ENCODE measurements around the gene RNF43.

Gene RNF43

DNA sequence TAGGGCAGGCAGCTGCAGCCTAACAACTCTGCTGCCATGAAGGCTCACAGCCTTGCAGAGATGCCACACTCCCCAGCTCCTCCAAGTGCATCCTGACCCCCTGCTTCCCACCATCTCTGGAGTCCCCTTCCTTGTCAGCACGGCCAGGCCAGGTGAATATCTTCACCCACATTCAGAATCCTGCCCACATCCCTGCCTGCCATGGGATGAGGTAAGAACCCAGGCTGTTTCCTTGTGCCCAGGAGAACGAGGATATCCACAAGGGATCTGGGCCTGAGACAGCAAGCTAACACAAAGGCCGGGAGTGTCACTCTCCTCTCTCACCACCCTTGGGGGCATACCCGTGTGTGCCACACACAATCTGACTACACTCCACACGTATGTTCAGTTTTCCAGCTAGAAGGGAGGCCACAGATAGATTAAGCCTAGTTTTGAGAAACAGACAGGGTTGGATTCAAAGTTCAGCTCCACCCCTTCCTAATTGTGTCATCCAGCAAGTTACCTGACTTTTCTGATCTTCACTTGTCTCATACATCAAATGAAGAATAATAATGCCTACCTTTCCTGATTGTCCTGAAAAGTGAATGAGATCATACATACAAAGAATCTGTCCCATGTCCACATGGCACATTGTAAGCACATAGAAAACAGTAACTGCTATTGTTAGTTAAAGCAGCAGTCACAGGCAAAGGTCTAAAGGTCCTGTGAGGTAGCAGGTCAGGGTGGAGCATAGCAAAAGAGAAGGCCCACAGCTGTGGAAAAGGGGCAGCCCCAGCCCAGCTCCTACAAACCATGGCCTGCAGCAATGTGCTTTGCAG lies 47.9 kb downstream of the RNF43 start:
- H3K27me3 ChIP-seq (ENCODE audit: insufficient read depth, low read length) = no peaks in the 10 kb centered on the region
- no peak overlapping the region for H3K4me3 ChIP-seq (ENCODE audit: low read length)
- no peaks in the 10 kb centered on the region for H3K9me3 ChIP-seq (ENCODE audit: insufficient read depth, low read depth, low read length)
- no peaks in the 10 kb centered on the region for H3K36me3 ChIP-seq (ENCODE audit: insufficient read depth, low read depth, low read length)
- H3K9ac ChIP-seq (ENCODE audit: low read depth, low read length) = no peak overlapping the region
- H3K27ac ChIP-seq (ENCODE audit: low read length) = no peak overlapping the region
- H3K4me1 ChIP-seq (ENCODE audit: insufficient read depth, low read length) = 0 out of 2 replicates have a peak, but pooled peaks cover 2% of the 10 kb centered on the region

DNA sequence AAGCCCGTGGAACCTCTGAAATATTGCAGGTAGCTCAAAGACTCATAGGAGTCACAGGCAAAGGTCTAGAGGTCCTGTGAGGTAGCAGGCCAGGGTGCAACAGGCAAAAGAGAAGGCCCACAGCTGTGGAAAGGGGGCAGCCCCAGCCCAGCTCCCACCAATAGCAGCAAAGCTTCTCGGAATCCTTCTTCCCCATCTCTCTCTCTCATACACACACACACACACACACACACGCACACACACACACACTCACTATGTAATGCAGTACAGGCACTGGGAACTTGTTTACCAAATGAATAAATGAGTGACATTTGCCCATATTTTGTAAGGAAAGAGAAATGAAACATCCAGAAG lies 48.5 kb downstream of the RNF43 start:
- Histone ChIP-seq H3K9ac (ENCODE audit: low read depth, low read length) (no peak overlapping the region), H3K9me3 (ENCODE audit: insufficient read depth, low read depth, low read length) (no peaks in the 10 kb centered on the region), H3K4me3 (ENCODE audit: low read length) (no peak overlapping the region)

More for the DNA sequence above, 48.5 kb downstream of the RNF43 start:
- H3K4me1 ChIP-seq (ENCODE audit: insufficient read depth, low read length) = 0 out of 2 replicates have a peak, but pooled peaks cover 2% of the 10 kb centered on the region
- no peaks in the 10 kb centered on the region for H3K36me3 ChIP-seq (ENCODE audit: insufficient read depth, low read depth, low read length)
- H3K27ac ChIP-seq (ENCODE audit: low read length) = no peak overlapping the region
- H3K27me3 ChIP-seq (ENCODE audit: insufficient read depth, low read length) = no peaks in the 10 kb centered on the region

All from iPS-20b (cell line).